IMR-90 (cell line): ENCODE data around the gene BCAS4. TPM values are rescaled to one million over a fixed set of nuclear protein-coding genes. Genes with fewer than 3 reads are reported as not detected.
A peak's percentile ranks its signal among the peaks of the same experiment; 100 is the strongest.

ENCODE experiments used
- ATAC-seq: fragments of 200-7000 bp; cut with Tn5 transposase; 2 replicates; pipeline ENCODE4 v1.9.1; 2020; ENCODE audit warnings: low read depth, mild to moderate bottlenecking, moderate library complexity
- BruUV-seq: library from RNA; stranded (reverse); fragments of 400-500 nt; replicated peaks from 2 replicates; lab custom pipeline; 2021; lab: Mats Ljungman, UMichigan
- CTCF ChIA-PET: fragments of 300-600 bp; formaldehyde crosslinking; extraction: SDS; loops from one replicate; lab custom pipeline; 2021; ENCODE audit warnings: antibody characterized with exemption; lab: Yijun Ruan, JAX
- POLR2A ChIA-PET: fragments of 300-600 bp; sonication (Branson Sonifier 250); formaldehyde crosslinking; loops from one replicate; lab custom pipeline; 2022; ENCODE audit warnings: antibody characterized with exemption; ENCODE audit not compliant: unreplicated experiment; lab: Charles Lee
- DNase-seq: peaks from one replicate; pipeline ENCODE4 v3.0.0; 2013
- H2AFZ ChIP-seq: replicated peaks from 2 replicates; pipeline ENCODE3; 2013; ENCODE audit warnings: low read length, mild to moderate bottlenecking; ENCODE audit not compliant: poor library complexity
- H2AK5ac ChIP-seq: 2 replicates; pipeline ENCODE4 v1.6.1; 2013; ENCODE audit warnings: low read depth, low read length, inconsistent platforms
- H2AK9ac ChIP-seq: replicated peaks from 2 replicates; pipeline ENCODE3; 2013; ENCODE audit warnings: mild to moderate bottlenecking, low read depth, low read length, moderate library complexity; ENCODE audit not compliant: poor library complexity
- H2BK120ac ChIP-seq: 2 replicates; pipeline ENCODE4 v1.6.1; 2013; ENCODE audit warnings: low read depth, low read length, inconsistent platforms
- H2BK15ac ChIP-seq: 3 replicates; pipeline ENCODE4 v1.6.1; 2013; ENCODE audit warnings: low read depth, low read length, inconsistent platforms
- H2BK20ac ChIP-seq: 2 replicates; pipeline ENCODE4 v1.6.1; 2013; ENCODE audit warnings: low read depth, mild to moderate bottlenecking, inconsistent platforms, low read length, moderate library complexity
- H2BK5ac ChIP-seq: 2 replicates; pipeline ENCODE4 v1.6.1; 2013; ENCODE audit warnings: mild to moderate bottlenecking, low read depth, low read length, inconsistent platforms; ENCODE audit not compliant: poor library complexity, severe bottlenecking
- H3K14ac ChIP-seq: replicated peaks from 2 replicates; pipeline ENCODE4 v1.6.1; 2013; ENCODE audit warnings: low read depth, low read length, inconsistent platforms
- H3K18ac ChIP-seq: 2 replicates; pipeline ENCODE4 v1.6.1; 2013; ENCODE audit warnings: low read depth, low read length, control low read depth
- H3K23ac ChIP-seq: 2 replicates; pipeline ENCODE4 v1.6.1; 2013; ENCODE audit warnings: low read depth, low read length, inconsistent platforms
- H3K27ac ChIP-seq: 2 replicates; pipeline ENCODE4 v1.5.1; 2013; ENCODE audit warnings: mild to moderate bottlenecking, control low read depth, low read length; ENCODE audit not compliant: insufficient read depth
- H3K27me3 ChIP-seq: 2 replicates; pipeline ENCODE4 v1.6.1; 2013; ENCODE audit warnings: low read length; ENCODE audit not compliant: control insufficient read depth, insufficient read depth
- H3K36me3 ChIP-seq: 2 replicates; pipeline ENCODE4 v1.6.1; 2013; ENCODE audit warnings: low read length, mixed read lengths; ENCODE audit not compliant: control insufficient read depth, insufficient read depth
- H3K4ac ChIP-seq: 2 replicates; pipeline ENCODE4 v1.6.1; 2013; ENCODE audit warnings: low read depth, low read length, inconsistent platforms
- H3K4me1 ChIP-seq: 2 replicates; pipeline ENCODE4 v1.6.1; 2013; ENCODE audit warnings: low read length, mixed read lengths; ENCODE audit not compliant: control insufficient read depth, insufficient read depth
- H3K4me2 ChIP-seq: 2 replicates; pipeline ENCODE4 v1.6.1; 2013; ENCODE audit warnings: low read depth, mild to moderate bottlenecking, control low read depth, low read length, moderate library complexity
- H3K4me3 ChIP-seq: 2 replicates; pipeline ENCODE4 v1.5.1; 2013; ENCODE audit warnings: low read depth, mild to moderate bottlenecking, control low read depth, low read length, moderate library complexity; ENCODE audit not compliant: insufficient read depth
- H3K56ac ChIP-seq: 2 replicates; pipeline ENCODE4 v1.6.1; 2013; ENCODE audit warnings: low read length, inconsistent platforms; ENCODE audit not compliant: insufficient read depth; ENCODE audit errors: extremely low read depth
- H3K79me1 ChIP-seq, 2 experiments: 2 replicates each; pipeline ENCODE4 v1.6.1; 2013; ENCODE audit warnings: low read length in 2 of 2, inconsistent platforms in 1 of 2, low read depth in 1 of 2
- H3K9ac ChIP-seq: 2 replicates; pipeline ENCODE4 v1.6.1; 2013; ENCODE audit warnings: low read depth, low read length, control low read depth
- H3K9me1 ChIP-seq: 2 replicates; pipeline ENCODE4 v1.6.1; 2013; ENCODE audit warnings: low read length, inconsistent platforms; ENCODE audit not compliant: insufficient read depth
- H3K9me3 ChIP-seq: 2 replicates; pipeline ENCODE4 v1.6.1; 2013; ENCODE audit warnings: low read length; ENCODE audit not compliant: control insufficient read depth, insufficient read depth
- H4K20me1 ChIP-seq: 2 replicates; pipeline ENCODE4 v1.6.1; 2013; ENCODE audit warnings: low read length, inconsistent platforms; ENCODE audit not compliant: insufficient read depth
- H4K5ac ChIP-seq: 2 replicates; pipeline ENCODE4 v1.6.1; 2013; ENCODE audit warnings: mild to moderate bottlenecking, low read depth, low read length, control low read depth
- H4K8ac ChIP-seq, 2 experiments: 2 replicates each; pipeline ENCODE4 v1.6.1; 2013; ENCODE audit warnings: low read depth in 2 of 2, low read length in 2 of 2, control low read depth in 1 of 2, inconsistent platforms in 1 of 2
- H4K91ac ChIP-seq: 2 replicates; pipeline ENCODE4 v1.6.1; 2013; ENCODE audit warnings: low read depth, low read length, inconsistent platforms; ENCODE audit not compliant: insufficient read depth
- BHLHE40 ChIP-seq: fragments of 150-350 bp; IDR thresholded peaks from 2 replicates; pipeline ENCODE4 v1.6.1; 2016; ENCODE audit warnings: mild to moderate bottlenecking, low read depth, low read length
- CHD1 ChIP-seq: IDR thresholded peaks from 2 replicates; pipeline ENCODE4 v1.6.1; 2012; ENCODE audit warnings: low read depth, low read length, improper control_type of control experiment
- FOS ChIP-seq: fragments of 150-350 bp; IDR thresholded peaks from 2 replicates; pipeline ENCODE4 v1.6.1; 2016; ENCODE audit warnings: low read depth, low read length
- MAFK ChIP-seq: IDR thresholded peaks from 2 replicates; pipeline ENCODE4 v1.6.1; 2012; ENCODE audit warnings: low read depth, low read length, improper control_type of control experiment
- POLR2A ChIP-seq: IDR thresholded peaks from 2 replicates; pipeline ENCODE4 v1.6.1; 2012; ENCODE audit warnings: mild to moderate bottlenecking, low read depth, low read length
- RAD21 ChIP-seq: IDR thresholded peaks from 2 replicates; pipeline ENCODE4 v1.6.1; 2012; ENCODE audit warnings: low read length, improper control_type of control experiment
- RFX5 ChIP-seq: IDR thresholded peaks from 2 replicates; pipeline ENCODE4 v1.8.0; 2012; ENCODE audit warnings: low read depth, mild to moderate bottlenecking, low read length, moderate library complexity
- SMC3 ChIP-seq: fragments of 150-350 bp; IDR thresholded peaks from 2 replicates; pipeline ENCODE4 v1.6.1; 2016; ENCODE audit warnings: low read depth, mild to moderate bottlenecking, antibody characterized with exemption, low read length, moderate library complexity
- WGBS, 2 experiments: methylation state at CpG; one replicate each; pipeline versions ENCODE4 v1.1.5 to v1.1.7; 2013; ENCODE audit warnings: missing lambda C conversion rate in 2 of 2; ENCODE audit not compliant: insufficient read length in 1 of 2; ENCODE audit errors: extremely low coverage in 2 of 2; 5-methylcytosine and 5-hydroxymethylcytosine counted together
- dilution Hi-C: fragments of 300-500 bp; cut with HindIII; formaldehyde crosslinking; loops from one replicate; pipeline ENCODE4 v1.14.3; 2018; ENCODE audit warnings: low sequenced_read_pairs; ENCODE audit not compliant: unreplicated experiment
- in situ Hi-C: fragments of 300-500 bp; cut with MboI; formaldehyde crosslinking; loops from 3 replicates; pipeline ENCODE4 v1.14.3; 2019; ENCODE audit warnings: low sequenced_read_pairs, inconsistent platforms, mixed read lengths
- intact Hi-C: fragments of 100-400 bp; cut with micrococcal nuclease; formaldehyde crosslinking; loops from 2 replicates; pipeline ENCODE4 v1.10.0; 2022
- polyA plus RNA-seq, 3 experiments: library from polyadenylated mRNA; depleted of rRNA; stranded (reverse); fragments of >200 nt; gene quantifications; 2 replicates each; pipeline ENCODE4 v1.2.3, GENCODE V29; 2012; ENCODE audit warnings: low replicate concordance in 1 of 3
- total RNA-seq: library from RNA; depleted of rRNA; stranded (reverse); fragments of >200 nt; gene quantifications from 2 replicates; pipeline ENCODE4 v1.2.3, GENCODE V29; 2012
- TF ChIP-seq, protein P1 (sequence below): fragments of 150-350 bp; IDR thresholded peaks from 2 replicates; pipeline ENCODE4 v1.6.1; 2017; ENCODE audit warnings: mild to moderate bottlenecking, antibody characterized with exemption, low read length, low read depth
- TF ChIP-seq, protein P2 (sequence below): fragments of 150-350 bp; IDR thresholded peaks from 2 replicates; pipeline ENCODE4 v1.6.1; 2016; ENCODE audit warnings: low read depth, mild to moderate bottlenecking, low read length, moderate library complexity, borderline replicate concordance
- TF ChIP-seq, protein P3 (sequence below): conservative IDR thresholded peaks from 2 replicates; pipeline ENCODE4 v1.5.1; 2012; ENCODE audit warnings: mild to moderate bottlenecking, low read depth, low read length, improper control_type of control experiment

Gene BCAS4
- total and polyA plus RNA-seq, 2 of the 4 experiments (the other 2 are of a cell fraction), result 42.7 to 47.5 TPM

DNA sequence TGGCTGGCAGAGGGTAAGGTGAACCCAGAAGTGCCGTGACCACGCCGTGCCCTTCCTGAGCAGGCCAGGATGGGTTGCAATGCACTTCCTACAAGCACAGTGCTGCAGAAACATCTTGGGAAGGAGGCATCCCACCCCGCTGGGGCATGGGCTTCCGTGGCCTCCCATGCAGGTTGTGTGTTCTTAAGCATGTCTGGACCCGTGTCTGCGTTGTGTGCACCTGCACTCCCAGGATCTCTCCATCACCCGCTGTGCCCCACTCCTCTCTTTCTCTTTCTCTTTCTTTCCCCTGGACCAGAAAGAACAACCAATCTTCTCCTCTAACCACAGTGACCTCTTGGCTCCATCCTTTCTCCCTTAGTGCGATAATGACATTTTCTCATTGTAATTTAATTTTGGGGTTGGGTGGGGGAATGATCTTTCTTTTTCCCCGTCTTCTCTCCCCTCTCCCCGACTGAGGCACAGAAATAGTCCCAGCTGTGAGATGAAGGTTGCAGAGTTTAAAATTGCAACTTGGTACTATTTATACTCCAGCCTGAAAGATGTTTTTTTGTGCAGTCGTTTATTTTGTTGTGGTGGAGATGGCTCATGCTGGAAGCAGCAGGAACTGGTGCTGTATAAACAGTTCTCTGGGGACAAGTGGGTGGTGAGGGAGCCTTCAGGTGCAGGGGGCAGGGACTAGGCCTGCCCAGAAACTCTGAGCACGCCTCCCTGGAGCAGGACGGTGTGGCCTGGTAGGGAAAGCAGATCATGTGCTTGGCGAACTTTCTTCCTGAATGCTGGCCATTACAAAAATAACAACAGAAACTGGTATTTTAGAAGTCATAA lies 20.5 kb downstream of the BCAS4 start (continued):
- TF ChIP-seq MAFK, result no peak
- TF ChIP-seq RFX5, result no peak
- TF ChIP-seq BHLHE40, result peak; percentile 66; the same call in 1 of the 2 replicates

DNA sequence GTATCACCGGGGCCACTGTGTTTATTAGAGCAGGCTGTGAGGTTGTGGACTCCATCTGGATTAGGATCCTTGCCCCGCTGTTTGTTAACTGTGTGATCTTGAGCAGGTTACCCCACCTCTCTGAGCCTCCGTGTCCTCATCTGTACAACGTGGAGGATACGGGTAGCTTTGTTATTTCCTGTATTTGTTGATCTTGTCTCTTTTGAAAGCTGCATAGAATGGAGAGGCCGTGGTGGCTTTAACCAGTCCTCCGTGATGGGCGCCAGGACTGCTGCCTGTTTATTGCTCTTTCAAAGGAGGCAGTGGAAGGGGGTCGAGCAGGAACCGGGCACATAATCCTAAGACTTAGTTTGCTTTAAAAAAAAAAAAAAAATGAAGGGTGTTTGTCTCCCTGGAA lies 22.9 kb downstream of the BCAS4 start:
- ChIA-PET CTCF (interaction anchor here (1.1 to 1.3 kb wide), 2 partner anchors 23 to 115 kb away, joined by 3 read pairs; partner anchors contain the start of gene BCAS4), POLR2A (no interaction called here)
- peak overlapping the region; percentile 88; the same call in 1 of the 3 replicates for H2BK15ac ChIP-seq
- peak overlapping the region; percentile 88 for H4K91ac ChIP-seq
- H3K36me3 ChIP-seq, result no peaks in the 10 kb centered on the region; the same call in 1 of the 2 replicates
- no peaks in the 10 kb centered on the region for H3K27me3 ChIP-seq
- intact Hi-C loops (loop anchor here (1.0 to 5.0 kb wide), 3 partner anchors 95 to 139 kb away; no protein-coding TSS in a partner anchor), dilution Hi-C loops (loop anchor here (25.0 kb wide), 1 partner anchor 95 kb away; no protein-coding TSS in a partner anchor), in situ Hi-C loops (no loop called here)
- H2BK20ac ChIP-seq, result peak overlapping the region; percentile 47
- peak overlapping the region; percentile 36 for H3K27ac ChIP-seq
- no peak overlapping the region; the same call in 1 of the 2 replicates for H3K56ac ChIP-seq
- H3K4ac ChIP-seq, result peak overlapping the region; percentile 86
- WGBS, 2 experiments, result 95% methylated on average over 4 of the region's 10 CpGs; no CpG with 5 or more reads in 1 of the 2 experiments
- peaks cover 15% of the 10 kb centered on the region for H3K4me1 ChIP-seq
- H3K9ac ChIP-seq, result 0 out of 2 replicates have a peak overlapping the region, but pooled peaks have one; percentile 20
- no peaks in the 10 kb centered on the region for H3K9me3 ChIP-seq
- H3K9me1 ChIP-seq, result peaks cover 24% of the 10 kb centered on the region
- H3K4me3 ChIP-seq, result no peak overlapping the region
- peaks cover 28 to 47% of the 10 kb centered on the region in 2 experiments for H3K79me1 ChIP-seq
- H3K23ac ChIP-seq, result peak overlapping the region; percentile 75; the same call in 1 of the 2 replicates
- peak overlapping the region; percentile 89 to 93 for H4K8ac ChIP-seq
- no TSS peak for BruUV-seq
- H2AFZ ChIP-seq, result peak overlapping the region; percentile 86
- peak overlapping the region; percentile 48; the same call in 1 of the 2 replicates for H3K18ac ChIP-seq
- DNase-seq (no peak), ATAC-seq (no peak)
- peak overlapping the region; percentile 85 for H2AK9ac ChIP-seq
- H2BK120ac ChIP-seq, result peak overlapping the region; percentile 70
- H4K5ac ChIP-seq, result peak overlapping the region; percentile 86
- H3K14ac ChIP-seq, result peak overlapping the region; percentile 87
- H2AK5ac ChIP-seq, result peak overlapping the region; percentile 94
- H2BK5ac ChIP-seq, result peak overlapping the region; percentile 62
- H3K4me2 ChIP-seq, result no peak overlapping the region
- H4K20me1 ChIP-seq, result peaks cover 8% of the 10 kb centered on the region
- TF ChIP-seq SMC3 (no peak), BHLHE40 (no peak), CHD1 (no peak), MAFK (no peak), RFX5 (no peak), POLR2A (no peak), FOS (no peak), RAD21 (no peak)
- TF ChIP-seq, protein P1, sequence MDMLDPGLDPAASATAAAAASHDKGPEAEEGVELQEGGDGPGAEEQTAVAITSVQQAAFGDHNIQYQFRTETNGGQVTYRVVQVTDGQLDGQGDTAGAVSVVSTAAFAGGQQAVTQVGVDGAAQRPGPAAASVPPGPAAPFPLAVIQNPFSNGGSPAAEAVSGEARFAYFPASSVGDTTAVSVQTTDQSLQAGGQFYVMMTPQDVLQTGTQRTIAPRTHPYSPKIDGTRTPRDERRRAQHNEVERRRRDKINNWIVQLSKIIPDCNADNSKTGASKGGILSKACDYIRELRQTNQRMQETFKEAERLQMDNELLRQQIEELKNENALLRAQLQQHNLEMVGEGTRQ, result no peak
- TF ChIP-seq, protein P2, sequence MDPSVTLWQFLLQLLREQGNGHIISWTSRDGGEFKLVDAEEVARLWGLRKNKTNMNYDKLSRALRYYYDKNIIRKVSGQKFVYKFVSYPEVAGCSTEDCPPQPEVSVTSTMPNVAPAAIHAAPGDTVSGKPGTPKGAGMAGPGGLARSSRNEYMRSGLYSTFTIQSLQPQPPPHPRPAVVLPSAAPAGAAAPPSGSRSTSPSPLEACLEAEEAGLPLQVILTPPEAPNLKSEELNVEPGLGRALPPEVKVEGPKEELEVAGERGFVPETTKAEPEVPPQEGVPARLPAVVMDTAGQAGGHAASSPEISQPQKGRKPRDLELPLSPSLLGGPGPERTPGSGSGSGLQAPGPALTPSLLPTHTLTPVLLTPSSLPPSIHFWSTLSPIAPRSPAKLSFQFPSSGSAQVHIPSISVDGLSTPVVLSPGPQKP, result no peak
- TF ChIP-seq, protein P3, sequence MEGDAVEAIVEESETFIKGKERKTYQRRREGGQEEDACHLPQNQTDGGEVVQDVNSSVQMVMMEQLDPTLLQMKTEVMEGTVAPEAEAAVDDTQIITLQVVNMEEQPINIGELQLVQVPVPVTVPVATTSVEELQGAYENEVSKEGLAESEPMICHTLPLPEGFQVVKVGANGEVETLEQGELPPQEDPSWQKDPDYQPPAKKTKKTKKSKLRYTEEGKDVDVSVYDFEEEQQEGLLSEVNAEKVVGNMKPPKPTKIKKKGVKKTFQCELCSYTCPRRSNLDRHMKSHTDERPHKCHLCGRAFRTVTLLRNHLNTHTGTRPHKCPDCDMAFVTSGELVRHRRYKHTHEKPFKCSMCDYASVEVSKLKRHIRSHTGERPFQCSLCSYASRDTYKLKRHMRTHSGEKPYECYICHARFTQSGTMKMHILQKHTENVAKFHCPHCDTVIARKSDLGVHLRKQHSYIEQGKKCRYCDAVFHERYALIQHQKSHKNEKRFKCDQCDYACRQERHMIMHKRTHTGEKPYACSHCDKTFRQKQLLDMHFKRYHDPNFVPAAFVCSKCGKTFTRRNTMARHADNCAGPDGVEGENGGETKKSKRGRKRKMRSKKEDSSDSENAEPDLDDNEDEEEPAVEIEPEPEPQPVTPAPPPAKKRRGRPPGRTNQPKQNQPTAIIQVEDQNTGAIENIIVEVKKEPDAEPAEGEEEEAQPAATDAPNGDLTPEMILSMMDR, result no peak
